ENCODE data around the gene ACOX2.

GRCh38 chr3:58463942-58464271 lies 73.1 kb downstream of the ACOX2 start:
- TF ChIP-seq CTCF (conservative IDR thresholded peaks at IDR 0.05; ENCODE audit: low read depth, low read length) (no peak), EZH2 (IDR thresholded peaks at IDR 0.05; ENCODE audit: borderline replicate concordance, low read depth, low read length, poor library complexity, severe bottlenecking) (no peak)

Data from A673 (cell line).